HCT116 (cell line): Measurements from ENCODE around the gene KIF5C. TPM values are rescaled to one million over a fixed set of nuclear protein-coding genes. Genes with fewer than 3 reads are reported as not detected.

Source experiments
- ATAC-seq: fragments of 200-7000 bp; cut with Tn5 transposase; 2 replicates; pipeline ENCODE4 v1.9.1; 2020; ENCODE audit warnings: mild to moderate bottlenecking, moderate library complexity
- BruUV-seq: library from RNA; stranded (reverse); fragments of 400-500 nt; replicated peaks from 2 replicates; lab custom pipeline; 2021; lab: Mats Ljungman, UMichigan
- CTCF ChIA-PET: fragments of 300-600 bp; sonication (Branson Sonifier 250); formaldehyde crosslinking; loops from one replicate; lab custom pipeline; 2021; ENCODE audit warnings: antibody characterized with exemption; lab: Charles Lee
- POLR2A ChIA-PET: fragments of 300-600, 350-600 bp; sonication (Branson Sonifier 250); formaldehyde crosslinking; loops from one replicate; lab custom pipeline; 2021; ENCODE audit warnings: antibody characterized with exemption; lab: Charles Lee
- RAD21 ChIA-PET, 2 experiments: fragments of 300-600 bp; sonication (Branson Sonifier 250); formaldehyde crosslinking; loops; one replicate each; lab custom pipeline; 2023; ENCODE audit warnings: low total read pairs in 2 of 2; ENCODE audit not compliant: uncharacterized antibody in 2 of 2, unreplicated experiment in 2 of 2, low non-redundant PET in 1 of 2; lab: Charles Lee
- DNase-seq: peaks from one replicate; pipeline ENCODE4 v3.0.0-alpha.2; 2010; ENCODE audit warnings: low read depth, low spot score
- H2AFZ ChIP-seq: fragments of 200-600 bp; shearing (Covaris generic), sonication (generic); 2 replicates; pipeline ENCODE4 v1.6.1; 2017; ENCODE audit warnings: low read depth, mixed run types, mixed read lengths, antibody characterized with exemption, low read length; ENCODE audit not compliant: poor library complexity, severe bottlenecking
- H3K27ac ChIP-seq: 2 replicates; pipeline ENCODE4 v1.5.1; 2012; ENCODE audit warnings: low read depth, low read length
- H3K27me3 ChIP-seq: fragments of 200-600 bp; sonication (generic); 2 replicates; pipeline ENCODE4 v1.6.1; 2016; ENCODE audit warnings: mixed run types, low read length, mixed read lengths; ENCODE audit not compliant: insufficient read depth
- H3K36me3 ChIP-seq, 2 experiments: fragments of 200-500 bp in 1 of 2; fragments of 200-600 bp in 1 of 2; sonication (Bioruptor generic) in 1 of 2; sonication (generic) in 1 of 2; 2 replicates each; pipeline versions ENCODE4 v1.5.1 to v1.6.1; 2014 to 2016; ENCODE audit warnings: low read length in 2 of 2, inconsistent platforms in 1 of 2, mixed read lengths in 1 of 2, mixed run types in 1 of 2; ENCODE audit not compliant: insufficient read depth in 2 of 2, control insufficient read depth in 1 of 2
- H3K4me1 ChIP-seq, 2 experiments: fragments of 200-600 bp in 1 of 2; sonication (generic) in 1 of 2; 2 replicates each; pipeline versions ENCODE4 v1.5.1 to v1.6.1; 2012 to 2017; ENCODE audit warnings: low read length in 2 of 2, inconsistent platforms in 1 of 2, mild to moderate bottlenecking in 1 of 2, mixed read lengths in 1 of 2, mixed run types in 1 of 2, moderate library complexity in 1 of 2; ENCODE audit not compliant: insufficient read depth in 2 of 2, control insufficient read depth in 1 of 2
- H3K4me2 ChIP-seq: fragments of 200-600 bp; sonication (generic); 2 replicates; pipeline ENCODE4 v1.6.1; 2017; ENCODE audit warnings: mixed run types, low read length, mixed read lengths
- H3K4me3 ChIP-seq, 2 experiments: fragments of 200-600 bp in 1 of 2; sonication (generic) in 1 of 2; replicated peaks in 1 of 2; 2 replicates each; pipeline ENCODE4 v1.5.1; 2011 to 2016; ENCODE audit warnings: low read length in 2 of 2, control low read depth in 1 of 2, low read depth in 1 of 2, mild to moderate bottlenecking in 1 of 2, mixed read lengths in 1 of 2, mixed run types in 1 of 2
- H3K79me2 ChIP-seq: fragments of 200-600 bp; sonication (generic); 2 replicates; pipeline ENCODE4 v1.6.1; 2017; ENCODE audit warnings: mild to moderate bottlenecking, mixed run types, low read length, moderate library complexity, mixed read lengths; ENCODE audit not compliant: insufficient read depth
- H3K9ac ChIP-seq: fragments of 200-600 bp; sonication (generic); 2 replicates; pipeline ENCODE4 v1.6.1; 2016; ENCODE audit warnings: low read length, mixed read lengths
- H3K9me2 ChIP-seq: fragments of 200-600 bp; sonication (generic), shearing (Covaris generic); 2 replicates; pipeline ENCODE4 v1.6.1; 2017; ENCODE audit warnings: mixed run types, mild to moderate bottlenecking, moderate library complexity; ENCODE audit not compliant: insufficient read depth
- H3K9me3 ChIP-seq, 2 experiments: fragments of 200-500 bp in 1 of 2; fragments of 200-600 bp in 1 of 2; sonication (Bioruptor generic) in 1 of 2; sonication (generic) in 1 of 2; 2 replicates each; pipeline ENCODE4 v1.6.1; 2014 to 2017; ENCODE audit warnings: low read length in 2 of 2, mixed read lengths in 2 of 2, inconsistent platforms in 1 of 2, low read depth in 1 of 2, mild to moderate bottlenecking in 1 of 2, mixed run types in 1 of 2, moderate library complexity in 1 of 2; ENCODE audit not compliant: control insufficient read depth in 1 of 2, insufficient read depth in 1 of 2
- H4K20me1 ChIP-seq: fragments of 200-600 bp; sonication (generic), shearing (Covaris generic); 2 replicates; pipeline ENCODE4 v1.6.1; 2017; ENCODE audit warnings: mixed run types, mild to moderate bottlenecking, moderate library complexity; ENCODE audit not compliant: insufficient read depth
- CBX3 ChIP-seq: IDR thresholded peaks from 2 replicates; pipeline ENCODE4 v1.6.1; 2012; ENCODE audit warnings: low read depth
- CEBPB ChIP-seq: IDR thresholded peaks from 2 replicates; pipeline ENCODE4 v1.6.1; 2012; ENCODE audit warnings: low read depth
- EZH2 ChIP-seq: fragments of 200-600 bp; sonication (generic); IDR thresholded peaks from 2 replicates; pipeline ENCODE4 v1.6.1; 2017; ENCODE audit warnings: antibody characterized with exemption, mixed run types
- EZH2phosphoT487 ChIP-seq: fragments of 200-600 bp; IDR thresholded peaks from 2 replicates; pipeline ENCODE4 v1.6.1; 2018; ENCODE audit warnings: antibody characterized with exemption, borderline replicate concordance
- JUND ChIP-seq: IDR thresholded peaks from 2 replicates; pipeline ENCODE4 v1.6.1; 2012
- RAD21 ChIP-seq: IDR thresholded peaks from 2 replicates; pipeline ENCODE4 v1.6.1; 2012; ENCODE audit warnings: low read depth, mild to moderate bottlenecking
- SIN3A ChIP-seq: IDR thresholded peaks from 2 replicates; pipeline ENCODE4 v1.6.1; 2012; ENCODE audit warnings: low read depth
- SP1 ChIP-seq: IDR thresholded peaks from 2 replicates; pipeline ENCODE4 v1.6.1; 2012; ENCODE audit warnings: low read depth
- TCF7L2 ChIP-seq: IDR thresholded peaks from 2 replicates; pipeline ENCODE4 v1.7.0; 2011; ENCODE audit warnings: borderline replicate concordance, inconsistent platforms; ENCODE audit not compliant: insufficient read depth, insufficient read length; ENCODE audit errors: extremely low read depth
- YY1 ChIP-seq: IDR thresholded peaks from 2 replicates; pipeline ENCODE4 v1.6.1; 2011; ENCODE audit warnings: low read length, low read depth, moderate library complexity, mild to moderate bottlenecking; ENCODE audit not compliant: insufficient replicate concordance; ENCODE audit errors: extremely low read depth
- intact Hi-C: fragments of 100-400 bp; cut with micrococcal nuclease; formaldehyde crosslinking; loops from 2 replicates; pipeline ENCODE4 v1.10.0; 2022
- total RNA-seq: library from RNA; stranded (reverse); gene quantifications from one replicate; pipeline ENCODE4 v1.2.1, GENCODE V29; 2021; ENCODE audit not compliant: unreplicated experiment
- TF ChIP-seq, protein P1 (sequence below), 3 experiments: fragments of 200-600 bp in 1 of 3; sonication (generic) in 1 of 3; IDR thresholded peaks in 2 of 3; conservative IDR thresholded peaks in 1 of 3; 2 replicates each; pipeline ENCODE4 v1.5.1; 2012 to 2017; ENCODE audit warnings: low read depth in 2 of 3, low read length in 2 of 3, antibody characterized with exemption in 1 of 3, borderline replicate concordance in 1 of 3, control low read depth in 1 of 3, mild to moderate bottlenecking in 1 of 3, mixed read lengths in 1 of 3, mixed run types in 1 of 3, moderate library complexity in 1 of 3; ENCODE audit not compliant: insufficient read depth in 1 of 3
- TF ChIP-seq, protein P2 (sequence below): IDR thresholded peaks from 2 replicates; pipeline ENCODE4 v1.6.1; 2011; ENCODE audit warnings: mild to moderate bottlenecking, low read length, moderate library complexity; ENCODE audit not compliant: insufficient replicate concordance; ENCODE audit errors: extremely low read depth

KIF5C gene
- total RNA-seq, 1 experiment from 2014 or later = 6.5 TPM

DNA sequence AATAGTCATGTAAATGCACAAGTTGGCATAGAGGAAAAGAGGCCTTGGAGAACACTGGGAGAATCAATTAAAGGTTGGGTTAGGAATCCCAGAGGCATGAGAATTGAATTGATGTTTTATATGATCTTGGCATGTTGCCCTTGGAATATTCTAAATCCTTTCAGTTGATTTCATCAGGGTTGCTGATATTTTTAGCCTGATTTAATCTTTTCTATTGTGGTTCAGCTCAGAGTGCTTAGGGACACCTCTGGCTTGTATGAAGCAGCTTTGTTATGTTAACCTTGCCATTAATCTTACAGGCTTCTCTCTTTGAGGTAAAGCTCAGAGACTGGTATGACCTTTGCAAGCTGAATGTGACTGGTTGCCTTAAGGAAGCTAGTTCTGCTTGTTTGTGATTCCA, 99.1 kb downstream of the KIF5C start (continued):
- TF ChIP-seq SIN3A = no peak
- TF ChIP-seq, protein P1, sequence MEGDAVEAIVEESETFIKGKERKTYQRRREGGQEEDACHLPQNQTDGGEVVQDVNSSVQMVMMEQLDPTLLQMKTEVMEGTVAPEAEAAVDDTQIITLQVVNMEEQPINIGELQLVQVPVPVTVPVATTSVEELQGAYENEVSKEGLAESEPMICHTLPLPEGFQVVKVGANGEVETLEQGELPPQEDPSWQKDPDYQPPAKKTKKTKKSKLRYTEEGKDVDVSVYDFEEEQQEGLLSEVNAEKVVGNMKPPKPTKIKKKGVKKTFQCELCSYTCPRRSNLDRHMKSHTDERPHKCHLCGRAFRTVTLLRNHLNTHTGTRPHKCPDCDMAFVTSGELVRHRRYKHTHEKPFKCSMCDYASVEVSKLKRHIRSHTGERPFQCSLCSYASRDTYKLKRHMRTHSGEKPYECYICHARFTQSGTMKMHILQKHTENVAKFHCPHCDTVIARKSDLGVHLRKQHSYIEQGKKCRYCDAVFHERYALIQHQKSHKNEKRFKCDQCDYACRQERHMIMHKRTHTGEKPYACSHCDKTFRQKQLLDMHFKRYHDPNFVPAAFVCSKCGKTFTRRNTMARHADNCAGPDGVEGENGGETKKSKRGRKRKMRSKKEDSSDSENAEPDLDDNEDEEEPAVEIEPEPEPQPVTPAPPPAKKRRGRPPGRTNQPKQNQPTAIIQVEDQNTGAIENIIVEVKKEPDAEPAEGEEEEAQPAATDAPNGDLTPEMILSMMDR (IDR thresholded peaks at IDR 0.05 in 2 of 3, conservative IDR thresholded peaks at IDR 0.05 in 1 of 3; ENCODE audit: borderline replicate concordance in 1 of 3, insufficient read depth in 1 of 3, low read depth in 2 of 3, low read length in 2 of 3) = no peak
- TF ChIP-seq TCF7L2 = no peak

DNA sequence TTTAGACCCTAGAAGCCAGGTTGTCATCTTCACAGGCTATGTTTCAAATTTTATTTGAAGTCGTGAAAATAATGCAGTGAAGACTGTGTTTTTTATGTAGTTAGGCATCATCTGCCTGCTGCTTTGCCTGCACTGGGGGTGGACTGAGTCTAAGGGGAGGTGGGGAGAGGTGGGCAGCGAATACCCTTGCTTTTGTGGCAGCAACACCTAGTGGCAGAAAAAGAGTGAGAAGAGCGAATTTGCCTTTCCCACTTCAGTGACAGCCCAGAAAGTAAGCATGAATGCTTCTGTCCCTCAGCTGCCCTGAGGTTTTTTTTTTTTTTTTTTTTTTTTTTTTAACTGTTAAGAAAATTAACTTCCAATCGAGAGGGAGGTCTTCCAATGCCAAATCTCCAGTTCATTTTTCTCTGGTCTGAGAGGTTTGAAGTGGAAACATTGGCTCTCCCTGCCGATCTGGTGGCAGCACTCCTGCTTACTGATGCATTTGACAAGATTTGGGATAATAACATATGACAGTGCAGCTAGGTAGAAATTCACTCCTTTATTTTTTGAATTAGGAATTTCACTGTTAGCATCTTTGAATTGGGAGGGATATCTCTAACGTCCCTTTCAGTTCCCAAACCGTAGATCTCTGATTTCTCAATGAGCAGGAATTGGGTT, 103.1 kb downstream of the KIF5C start:
- POLR2A ChIA-PET = no interaction called here
- Histone ChIP-seq H3K36me3 (no peaks in the 10 kb centered on the region), H3K79me2 (no peaks in the 10 kb centered on the region), H3K27me3 (no peaks in the 10 kb centered on the region), H2AFZ (no peak overlapping the region), H3K4me3 (no peak overlapping the region), H3K9ac (no peak overlapping the region), H4K20me1 (no peaks in the 10 kb centered on the region), H3K27ac (no peak overlapping the region), H3K9me3 (no peaks in the 10 kb centered on the region), H3K4me2 (no peak overlapping the region), H3K9me2 (no peaks in the 10 kb centered on the region), H3K4me1 (no peaks in the 10 kb centered on the region)
- CTCF ChIA-PET = no interaction called here
- TF ChIP-seq EZH2phosphoT487 (no peak), CBX3 (no peak), RAD21 (peak; percentile 27; the same call in 1 of the 2 replicates), TCF7L2 (no peak), SP1 (no peak), JUND (no peak), CEBPB (no peak), YY1 (no peak), EZH2 (no peak)
- TF ChIP-seq, protein P1 (IDR thresholded peaks at IDR 0.05 in 2 of 3, conservative IDR thresholded peaks at IDR 0.05 in 1 of 3; ENCODE audit: borderline replicate concordance in 1 of 3, insufficient read depth in 1 of 3, low read depth in 2 of 3, low read length in 2 of 3) = 0 out of 6 replicates have a peak, but pooled peaks of 1 of the 3 experiments have one; percentile 25
- TF ChIP-seq, protein P2, sequence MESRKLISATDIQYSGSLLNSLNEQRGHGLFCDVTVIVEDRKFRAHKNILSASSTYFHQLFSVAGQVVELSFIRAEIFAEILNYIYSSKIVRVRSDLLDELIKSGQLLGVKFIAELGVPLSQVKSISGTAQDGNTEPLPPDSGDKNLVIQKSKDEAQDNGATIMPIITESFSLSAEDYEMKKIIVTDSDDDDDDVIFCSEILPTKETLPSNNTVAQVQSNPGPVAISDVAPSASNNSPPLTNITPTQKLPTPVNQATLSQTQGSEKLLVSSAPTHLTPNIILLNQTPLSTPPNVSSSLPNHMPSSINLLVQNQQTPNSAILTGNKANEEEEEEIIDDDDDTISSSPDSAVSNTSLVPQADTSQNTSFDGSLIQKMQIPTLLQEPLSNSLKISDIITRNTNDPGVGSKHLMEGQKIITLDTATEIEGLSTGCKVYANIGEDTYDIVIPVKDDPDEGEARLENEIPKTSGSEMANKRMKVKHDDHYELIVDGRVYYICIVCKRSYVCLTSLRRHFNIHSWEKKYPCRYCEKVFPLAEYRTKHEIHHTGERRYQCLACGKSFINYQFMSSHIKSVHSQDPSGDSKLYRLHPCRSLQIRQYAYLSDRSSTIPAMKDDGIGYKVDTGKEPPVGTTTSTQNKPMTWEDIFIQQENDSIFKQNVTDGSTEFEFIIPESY = no peak
- RAD21 ChIA-PET = no interaction called here
- intact Hi-C loops = no loop called here
- BruUV-seq = no TSS peak
- no peak for ATAC-seq
- DNase-seq = no peak
